GM23338 (cell line): ENCODE results near the gene SIRT3.

Source experiments
- CREB1 ChIP-seq: fragments of 250-450 bp; sonication (Bioruptor Pico); IDR thresholded peaks from 2 replicates; pipeline ENCODE4 v1.5.0; 2020; ENCODE audit warnings: low read depth, mild to moderate bottlenecking, moderate library complexity
- EZH2 ChIP-seq: fragments of 200-600 bp; sonication (generic); IDR thresholded peaks from one replicate; pipeline ENCODE4 v1.8.0; 2017; ENCODE audit warnings: antibody characterized with exemption, mild to moderate bottlenecking, low read depth; ENCODE audit not compliant: unreplicated experiment
- EZH2phosphoT487 ChIP-seq: fragments of 200-600 bp; sonication (generic); IDR thresholded peaks from one replicate; pipeline ENCODE4 v1.8.1; 2018; ENCODE audit warnings: antibody characterized with exemption; ENCODE audit not compliant: unreplicated experiment
- JUNB ChIP-seq: IDR thresholded peaks from one replicate; pipeline ENCODE4 v1.6.1; 2016; ENCODE audit warnings: antibody characterized with exemption; ENCODE audit not compliant: unreplicated experiment
- NANOG ChIP-seq: IDR thresholded peaks from 2 replicates; pipeline ENCODE4 v1.6.1; 2016; ENCODE audit warnings: antibody characterized with exemption, borderline replicate concordance
- POLR2AphosphoS5 ChIP-seq: IDR thresholded peaks from 2 replicates; pipeline ENCODE4 v1.6.1; 2016; ENCODE audit warnings: antibody characterized with exemption, low read depth
- STAT1 ChIP-seq: IDR thresholded peaks from one replicate; pipeline ENCODE4 v1.6.1; 2016; ENCODE audit warnings: antibody characterized with exemption; ENCODE audit not compliant: unreplicated experiment
- ZNF114 ChIP-seq: fragments of 250-450 bp; sonication (Bioruptor Pico); IDR thresholded peaks from 2 replicates; pipeline ENCODE4 v1.5.0; 2020; ENCODE audit warnings: mild to moderate bottlenecking, moderate library complexity
- TF ChIP-seq, protein P1 (sequence below), 2 experiments: fragments of 200-600 bp in 1 of 2; sonication (generic) in 1 of 2; conservative IDR thresholded peaks; 2 replicates each; pipeline versions ENCODE4 v1.5.1 to v1.6.1; 2016 to 2017; ENCODE audit warnings: antibody characterized with exemption in 2 of 2, low read depth in 2 of 2, mild to moderate bottlenecking in 2 of 2, moderate library complexity in 1 of 2
- TF ChIP-seq, protein P2 (sequence below): IDR thresholded peaks from one replicate; pipeline ENCODE4 v1.6.1; 2018; ENCODE audit warnings: antibody characterized with exemption; ENCODE audit not compliant: unreplicated experiment
- TF ChIP-seq, protein P3 (sequence below): IDR thresholded peaks from 2 replicates; pipeline ENCODE4 v1.6.1; 2016; ENCODE audit warnings: antibody characterized with exemption

DNA sequence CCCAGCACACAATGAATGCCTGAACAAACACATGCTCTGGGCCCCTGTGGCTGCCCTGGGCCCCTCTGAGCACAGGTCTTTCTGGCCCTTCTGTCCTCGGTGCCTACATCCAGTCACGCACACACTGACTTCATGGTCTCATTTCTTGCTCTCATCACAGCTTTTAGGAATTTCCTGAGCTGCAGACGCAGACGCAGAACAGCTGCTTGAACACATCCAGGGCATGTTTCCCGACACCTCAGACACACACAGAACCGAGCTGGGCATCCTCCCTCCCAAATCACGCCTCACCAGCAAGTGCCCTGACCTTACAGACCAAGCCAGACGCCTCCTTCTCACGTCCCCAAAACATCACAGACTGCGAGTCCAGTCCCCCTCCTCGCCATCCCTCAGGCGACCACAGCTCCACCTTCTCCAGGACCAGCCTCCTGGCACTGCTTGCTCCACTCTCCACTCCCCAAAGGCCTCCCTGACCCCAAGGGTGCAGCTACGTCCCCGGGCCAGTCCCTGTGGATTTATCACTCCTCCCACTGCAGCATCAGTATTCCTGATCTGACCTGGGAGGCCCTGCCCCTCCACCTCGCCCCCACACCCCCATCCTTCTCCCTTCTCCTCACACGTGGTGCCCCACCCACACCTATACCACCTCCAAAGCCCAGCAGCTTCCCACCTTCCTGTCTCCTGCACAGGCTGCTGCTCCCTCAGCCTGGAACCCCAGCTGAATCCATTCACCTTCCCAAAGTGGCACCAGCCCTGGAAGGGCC, 12.9 kb downstream of the SIRT3 start:
- no peak for TF ChIP-seq EZH2
- TF ChIP-seq, protein P1, sequence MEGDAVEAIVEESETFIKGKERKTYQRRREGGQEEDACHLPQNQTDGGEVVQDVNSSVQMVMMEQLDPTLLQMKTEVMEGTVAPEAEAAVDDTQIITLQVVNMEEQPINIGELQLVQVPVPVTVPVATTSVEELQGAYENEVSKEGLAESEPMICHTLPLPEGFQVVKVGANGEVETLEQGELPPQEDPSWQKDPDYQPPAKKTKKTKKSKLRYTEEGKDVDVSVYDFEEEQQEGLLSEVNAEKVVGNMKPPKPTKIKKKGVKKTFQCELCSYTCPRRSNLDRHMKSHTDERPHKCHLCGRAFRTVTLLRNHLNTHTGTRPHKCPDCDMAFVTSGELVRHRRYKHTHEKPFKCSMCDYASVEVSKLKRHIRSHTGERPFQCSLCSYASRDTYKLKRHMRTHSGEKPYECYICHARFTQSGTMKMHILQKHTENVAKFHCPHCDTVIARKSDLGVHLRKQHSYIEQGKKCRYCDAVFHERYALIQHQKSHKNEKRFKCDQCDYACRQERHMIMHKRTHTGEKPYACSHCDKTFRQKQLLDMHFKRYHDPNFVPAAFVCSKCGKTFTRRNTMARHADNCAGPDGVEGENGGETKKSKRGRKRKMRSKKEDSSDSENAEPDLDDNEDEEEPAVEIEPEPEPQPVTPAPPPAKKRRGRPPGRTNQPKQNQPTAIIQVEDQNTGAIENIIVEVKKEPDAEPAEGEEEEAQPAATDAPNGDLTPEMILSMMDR (conservative IDR thresholded peaks at IDR 0.05; ENCODE audit: low read depth in 2 of 2) = no peak
- TF ChIP-seq, protein P2, sequence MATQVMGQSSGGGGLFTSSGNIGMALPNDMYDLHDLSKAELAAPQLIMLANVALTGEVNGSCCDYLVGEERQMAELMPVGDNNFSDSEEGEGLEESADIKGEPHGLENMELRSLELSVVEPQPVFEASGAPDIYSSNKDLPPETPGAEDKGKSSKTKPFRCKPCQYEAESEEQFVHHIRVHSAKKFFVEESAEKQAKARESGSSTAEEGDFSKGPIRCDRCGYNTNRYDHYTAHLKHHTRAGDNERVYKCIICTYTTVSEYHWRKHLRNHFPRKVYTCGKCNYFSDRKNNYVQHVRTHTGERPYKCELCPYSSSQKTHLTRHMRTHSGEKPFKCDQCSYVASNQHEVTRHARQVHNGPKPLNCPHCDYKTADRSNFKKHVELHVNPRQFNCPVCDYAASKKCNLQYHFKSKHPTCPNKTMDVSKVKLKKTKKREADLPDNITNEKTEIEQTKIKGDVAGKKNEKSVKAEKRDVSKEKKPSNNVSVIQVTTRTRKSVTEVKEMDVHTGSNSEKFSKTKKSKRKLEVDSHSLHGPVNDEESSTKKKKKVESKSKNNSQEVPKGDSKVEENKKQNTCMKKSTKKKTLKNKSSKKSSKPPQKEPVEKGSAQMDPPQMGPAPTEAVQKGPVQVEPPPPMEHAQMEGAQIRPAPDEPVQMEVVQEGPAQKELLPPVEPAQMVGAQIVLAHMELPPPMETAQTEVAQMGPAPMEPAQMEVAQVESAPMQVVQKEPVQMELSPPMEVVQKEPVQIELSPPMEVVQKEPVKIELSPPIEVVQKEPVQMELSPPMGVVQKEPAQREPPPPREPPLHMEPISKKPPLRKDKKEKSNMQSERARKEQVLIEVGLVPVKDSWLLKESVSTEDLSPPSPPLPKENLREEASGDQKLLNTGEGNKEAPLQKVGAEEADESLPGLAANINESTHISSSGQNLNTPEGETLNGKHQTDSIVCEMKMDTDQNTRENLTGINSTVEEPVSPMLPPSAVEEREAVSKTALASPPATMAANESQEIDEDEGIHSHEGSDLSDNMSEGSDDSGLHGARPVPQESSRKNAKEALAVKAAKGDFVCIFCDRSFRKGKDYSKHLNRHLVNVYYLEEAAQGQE = no peak
- no peak for TF ChIP-seq POLR2AphosphoS5
- TF ChIP-seq ZNF114 (CRISPR knock-in tag) = no peak
- TF ChIP-seq EZH2phosphoT487 = no peak
- TF ChIP-seq STAT1 = no peak
- TF ChIP-seq CREB1 (CRISPR knock-in tag) = no peak
- TF ChIP-seq NANOG = no peak
- TF ChIP-seq, protein P3, sequence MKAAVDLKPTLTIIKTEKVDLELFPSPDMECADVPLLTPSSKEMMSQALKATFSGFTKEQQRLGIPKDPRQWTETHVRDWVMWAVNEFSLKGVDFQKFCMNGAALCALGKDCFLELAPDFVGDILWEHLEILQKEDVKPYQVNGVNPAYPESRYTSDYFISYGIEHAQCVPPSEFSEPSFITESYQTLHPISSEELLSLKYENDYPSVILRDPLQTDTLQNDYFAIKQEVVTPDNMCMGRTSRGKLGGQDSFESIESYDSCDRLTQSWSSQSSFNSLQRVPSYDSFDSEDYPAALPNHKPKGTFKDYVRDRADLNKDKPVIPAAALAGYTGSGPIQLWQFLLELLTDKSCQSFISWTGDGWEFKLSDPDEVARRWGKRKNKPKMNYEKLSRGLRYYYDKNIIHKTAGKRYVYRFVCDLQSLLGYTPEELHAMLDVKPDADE = no peak
- no peak for TF ChIP-seq JUNB
